Gastroesophageal sphincter (tissue), 4 donors: ENCODE measurements around the gene PODNL1. TPM values are rescaled to one million over a fixed set of nuclear protein-coding genes. Genes with fewer than 3 reads are reported as not detected.

Experiments used
- ATAC-seq: fragments of 150-250 bp; one replicate; pipeline ENCODE4 v1.9.1; 2016; ENCODE audit warnings: mild to moderate bottlenecking, moderate library complexity
- H3K27ac ChIP-seq, 4 donors: fragments of 200-600 bp; sonication (generic) in 3 of 4; 1 replicate in 3 of 4; 2 replicates in 1 of 4; pipeline ENCODE4 v1.5.1; 2016 to 2019
- H3K27me3 ChIP-seq: fragments of 200-600 bp; sonication (generic); one replicate; pipeline ENCODE4 v1.5.1; 2019
- H3K36me3 ChIP-seq, 2 donors: fragments of 200-600 bp; sonication (generic); one replicate each; pipeline ENCODE4 v1.5.1; 2019; ENCODE audit warnings: control low read depth in 1 of 2
- H3K4me1 ChIP-seq, 3 donors: fragments of 200-600 bp; sonication (generic); 1 replicate in 2 of 3; 2 replicates in 1 of 3; pipeline ENCODE4 v1.5.1; 2016 to 2019; ENCODE audit warnings: control low read depth in 2 of 3
- H3K4me3 ChIP-seq, 2 donors: fragments of 200-600 bp; sonication (generic); one replicate each; pipeline ENCODE4 v1.5.1; 2019; ENCODE audit warnings: mild to moderate bottlenecking in 1 of 2, moderate library complexity in 1 of 2
- H3K9me3 ChIP-seq, 3 donors: fragments of 200-600 bp; sonication (generic); one replicate each; pipeline ENCODE4 v1.5.1; 2017 to 2019; ENCODE audit warnings: control low read depth in 2 of 3
- CTCF ChIP-seq, 4 experiments: fragments of 200-600 bp in 2 of 4; fragments of 450-650 bp in 2 of 4; sonication (generic) in 1 of 4; IDR thresholded peaks; one replicate each; pipeline ENCODE4 v1.5.1; 2017 to 2019; ENCODE audit warnings: antibody characterized with exemption in 4 of 4, mild to moderate bottlenecking in 2 of 4, moderate library complexity in 2 of 4
- EP300 ChIP-seq: sonication (generic); formaldehyde crosslinking; IDR thresholded peaks from one replicate; pipeline ENCODE4 v1.6.1; 2017; ENCODE audit warnings: antibody characterized with exemption, mild to moderate bottlenecking
- POLR2A ChIP-seq, 2 donors: fragments of 450-650 bp; IDR thresholded peaks; one replicate each; pipeline ENCODE4 v1.6.1; 2017; ENCODE audit warnings: antibody characterized with exemption in 2 of 2, mild to moderate bottlenecking in 2 of 2, moderate library complexity in 1 of 2
- POLR2AphosphoS5 ChIP-seq: sonication (generic); formaldehyde crosslinking; IDR thresholded peaks from one replicate; pipeline ENCODE4 v1.6.1; 2017; ENCODE audit warnings: antibody characterized with exemption
- whole genome bisulfite sequencing, 2 donors: methylation state at CpG; one replicate each; pipeline ENCODE4 v1.1.5; 2018; ENCODE audit warnings: low coverage in 1 of 2; 5-methylcytosine and 5-hydroxymethylcytosine counted together
- total RNA-seq, 4 donors: library from RNA; depleted of rRNA; stranded (reverse); fragments of >200 nt; gene quantifications; one replicate each; pipeline ENCODE4 v1.1.0, GENCODE V29; 2016

Gene PODNL1
- total RNA-seq, 4 donors from 2014 or later, result 0.62 to 0.67 TPM; not detected in 2

GRCh38 chr19:13905634-13906520, 32.3 kb downstream of the PODNL1 start, which contains the start of the genes BRME1 and CC2D1A:
Gene BRME1 (minus strand): TSS chr19:13906117. CDS start chr19:13904892, 1,225 bp downstream.
Gene CC2D1A (plus strand): TSS chr19:13906201. CDS start chr19:13906442, 241 bp downstream.
- Histone ChIP-seq H3K9me3 (no peaks in the 10 kb centered on the region), H3K36me3 (peaks cover 0 to 22% of the 10 kb centered on the region in 2 donors), H3K4me1 (peaks cover 0 to 21% (median 7%) of the 10 kb centered on the region in 3 donors), H3K4me3 (peak within 1 kb of the TSS; percentile 73 to 85), H3K27me3 (no peaks in the 10 kb centered on the region), H3K27ac (peak within 1 kb of the TSS; percentile 8 to 82 (median 70))
- 17 to 24% methylated on average over 10 to 17 of the region's 86 CpGs for WGBS, 2 donors
- ATAC-seq, result peak; percentile 99
- TF ChIP-seq POLR2AphosphoS5 (peak; percentile 55), EP300 (no peak), POLR2A (IDR thresholded peaks at IDR 0.05) (peak; percentile 40 to 62), CTCF (IDR thresholded peaks at IDR 0.05) (peak in 3 of 4 experiments; percentile 20 to 22 (median 20))

- H3K9me3 ChIP-seq, result no peaks in the 10 kb centered on the region
- no peaks in the 10 kb centered on the region for H3K27me3 ChIP-seq
- no peak overlapping the region for H3K27ac ChIP-seq
- TF ChIP-seq CTCF (IDR thresholded peaks at IDR 0.05), result peak in 1 of 4 experiments; percentile 22
- no peak for TF ChIP-seq EP300
- no peaks in the 10 kb centered on the region for H3K36me3 ChIP-seq
- peaks cover 0 to 21% (median 7%) of the 10 kb centered on the region in 3 donors for H3K4me1 ChIP-seq
- no peak overlapping the region for H3K4me3 ChIP-seq
- WGBS, 2 donors, result 100% methylated on average over 2 of the region's 4 CpGs; no CpG with 5 or more reads in 1 of the 2 donors
- no peak for ATAC-seq
These were observed 35.1 kb downstream of the PODNL1 start for GRCh38 chr19:13902993-13903555.

- Histone ChIP-seq H3K9me3 (no peaks in the 10 kb centered on the region), H3K4me3 (no peak overlapping the region), H3K36me3 (no peaks in the 10 kb centered on the region), H3K27ac (no peak overlapping the region), H3K27me3 (no peaks in the 10 kb centered on the region), H3K4me1 (no peaks in the 10 kb centered on the region)
- no peak for ATAC-seq
- TF ChIP-seq CTCF (IDR thresholded peaks at IDR 0.05) (no peak), EP300 (no peak), POLR2A (IDR thresholded peaks at IDR 0.05) (no peak), POLR2AphosphoS5 (no peak)
- WGBS, 2 donors, result 52 to 58% methylated on average over 4 to 5 of the region's 5 CpGs
These were observed 38.2 kb downstream of the PODNL1 start for GRCh38 chr19:13899912-13900584.

GRCh38 chr19:13899393-13899792, 38.8 kb downstream of the PODNL1 start:
- H3K4me1 ChIP-seq, result no peaks in the 10 kb centered on the region
- H3K27ac ChIP-seq, result no peak overlapping the region
- TF ChIP-seq CTCF (IDR thresholded peaks at IDR 0.05) (no peak), POLR2AphosphoS5 (no peak), EP300 (no peak), POLR2A (IDR thresholded peaks at IDR 0.05) (no peak)
- no peak overlapping the region for H3K4me3 ChIP-seq
- WGBS, 2 donors, result 71 to 100% methylated on average over 1 to 4 of the region's 10 CpGs
- H3K27me3 ChIP-seq, result no peaks in the 10 kb centered on the region
- ATAC-seq, result no peak
- H3K9me3 ChIP-seq, result no peaks in the 10 kb centered on the region
- no peaks in the 10 kb centered on the region for H3K36me3 ChIP-seq
